HL-60 (cell line): ENCODE data around the gene TMEM95.

Experiments
- DNase-seq, 2 experiments: peaks; one replicate each; pipeline ENCODE4 v3.0.0-alpha.2; 2010 to 2020; ENCODE audit warnings: low read depth in 1 of 2, low spot score in 1 of 2
- H3K27ac ChIP-seq: fragments of 250-450 bp; sonication (Bioruptor Pico); replicated peaks from 2 replicates; pipeline ENCODE4 v1.5.1; 2020; ENCODE audit warnings: mild to moderate bottlenecking, moderate library complexity
- H3K27me3 ChIP-seq: fragments of 250-450 bp; sonication (Bioruptor Pico); 2 replicates; pipeline ENCODE4 v1.5.1; 2021; ENCODE audit warnings: mild to moderate bottlenecking, moderate library complexity; ENCODE audit not compliant: insufficient read depth, poor library complexity, severe bottlenecking
- H3K4me3 ChIP-seq: replicated peaks from 2 replicates; pipeline ENCODE4 v1.5.1; 2011; ENCODE audit warnings: mild to moderate bottlenecking, control low read depth, low read length; ENCODE audit not compliant: insufficient read depth
- GABPA ChIP-seq: IDR thresholded peaks from 2 replicates; pipeline ENCODE4 v1.6.1; 2012; ENCODE audit warnings: low read depth
- POLR2AphosphoS5 ChIP-seq: IDR thresholded peaks from 2 replicates; pipeline ENCODE4 v1.6.1; 2012; ENCODE audit warnings: low read depth
- SPI1 ChIP-seq: IDR thresholded peaks from 2 replicates; pipeline ENCODE4 v1.6.1; 2012; ENCODE audit warnings: low read depth, mild to moderate bottlenecking, borderline replicate concordance
- long read RNA-seq: library from polyadenylated mRNA; unstranded; transcript quantifications from one replicate; pipeline ENCODE4 v2.0.0, GENCODE V29; 2020
- TF ChIP-seq, protein P1 (sequence below): IDR thresholded peaks from one replicate; pipeline ENCODE4 v1.5.1; 2011; ENCODE audit warnings: low read length, control low read depth, inconsistent platforms; ENCODE audit not compliant: insufficient read depth
- TF ChIP-seq, protein P2 (sequence below): IDR thresholded peaks from 2 replicates; pipeline ENCODE4 v1.6.1; 2012; ENCODE audit warnings: low read depth; ENCODE audit not compliant: insufficient replicate concordance

TMEM95 gene, protein sequence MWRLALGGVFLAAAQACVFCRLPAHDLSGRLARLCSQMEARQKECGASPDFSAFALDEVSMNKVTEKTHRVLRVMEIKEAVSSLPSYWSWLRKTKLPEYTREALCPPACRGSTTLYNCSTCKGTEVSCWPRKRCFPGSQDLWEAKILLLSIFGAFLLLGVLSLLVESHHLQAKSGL
- long read RNA-seq = 0 reads

DNA sequence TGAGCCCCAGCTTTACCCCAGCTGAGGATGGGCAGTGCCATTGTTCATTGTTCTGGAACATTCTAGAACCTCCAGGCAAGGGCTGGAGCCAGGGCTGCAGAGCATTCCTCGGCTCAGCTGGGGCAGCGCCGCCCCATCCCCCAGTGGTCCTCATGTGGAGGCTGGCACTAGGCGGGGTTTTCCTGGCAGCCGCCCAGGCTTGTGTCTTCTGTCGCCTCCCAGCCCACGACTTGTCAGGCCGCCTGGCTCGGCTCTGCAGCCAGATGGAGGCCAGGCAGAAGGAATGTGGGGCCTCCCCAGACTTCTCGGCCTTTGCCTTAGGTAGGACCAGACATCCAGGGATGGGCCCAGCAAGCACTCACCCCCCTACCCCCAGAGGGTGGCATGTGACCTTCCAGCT is at the start of gene TMEM95:
TSS of gene TMEM95 (plus strand) at position 104 of the 400 bp plus-strand sequence. CDS start at position 153, 49 bp downstream.
- no peak for DNase-seq
- TF ChIP-seq POLR2AphosphoS5 = no peak
- TF ChIP-seq, protein P1, sequence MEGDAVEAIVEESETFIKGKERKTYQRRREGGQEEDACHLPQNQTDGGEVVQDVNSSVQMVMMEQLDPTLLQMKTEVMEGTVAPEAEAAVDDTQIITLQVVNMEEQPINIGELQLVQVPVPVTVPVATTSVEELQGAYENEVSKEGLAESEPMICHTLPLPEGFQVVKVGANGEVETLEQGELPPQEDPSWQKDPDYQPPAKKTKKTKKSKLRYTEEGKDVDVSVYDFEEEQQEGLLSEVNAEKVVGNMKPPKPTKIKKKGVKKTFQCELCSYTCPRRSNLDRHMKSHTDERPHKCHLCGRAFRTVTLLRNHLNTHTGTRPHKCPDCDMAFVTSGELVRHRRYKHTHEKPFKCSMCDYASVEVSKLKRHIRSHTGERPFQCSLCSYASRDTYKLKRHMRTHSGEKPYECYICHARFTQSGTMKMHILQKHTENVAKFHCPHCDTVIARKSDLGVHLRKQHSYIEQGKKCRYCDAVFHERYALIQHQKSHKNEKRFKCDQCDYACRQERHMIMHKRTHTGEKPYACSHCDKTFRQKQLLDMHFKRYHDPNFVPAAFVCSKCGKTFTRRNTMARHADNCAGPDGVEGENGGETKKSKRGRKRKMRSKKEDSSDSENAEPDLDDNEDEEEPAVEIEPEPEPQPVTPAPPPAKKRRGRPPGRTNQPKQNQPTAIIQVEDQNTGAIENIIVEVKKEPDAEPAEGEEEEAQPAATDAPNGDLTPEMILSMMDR = no peak
- Histone ChIP-seq H3K27ac (no peak within 1 kb of the TSS), H3K4me3 (no peak within 1 kb of the TSS), H3K27me3 (no peaks in the 10 kb centered on the region)

DNA sequence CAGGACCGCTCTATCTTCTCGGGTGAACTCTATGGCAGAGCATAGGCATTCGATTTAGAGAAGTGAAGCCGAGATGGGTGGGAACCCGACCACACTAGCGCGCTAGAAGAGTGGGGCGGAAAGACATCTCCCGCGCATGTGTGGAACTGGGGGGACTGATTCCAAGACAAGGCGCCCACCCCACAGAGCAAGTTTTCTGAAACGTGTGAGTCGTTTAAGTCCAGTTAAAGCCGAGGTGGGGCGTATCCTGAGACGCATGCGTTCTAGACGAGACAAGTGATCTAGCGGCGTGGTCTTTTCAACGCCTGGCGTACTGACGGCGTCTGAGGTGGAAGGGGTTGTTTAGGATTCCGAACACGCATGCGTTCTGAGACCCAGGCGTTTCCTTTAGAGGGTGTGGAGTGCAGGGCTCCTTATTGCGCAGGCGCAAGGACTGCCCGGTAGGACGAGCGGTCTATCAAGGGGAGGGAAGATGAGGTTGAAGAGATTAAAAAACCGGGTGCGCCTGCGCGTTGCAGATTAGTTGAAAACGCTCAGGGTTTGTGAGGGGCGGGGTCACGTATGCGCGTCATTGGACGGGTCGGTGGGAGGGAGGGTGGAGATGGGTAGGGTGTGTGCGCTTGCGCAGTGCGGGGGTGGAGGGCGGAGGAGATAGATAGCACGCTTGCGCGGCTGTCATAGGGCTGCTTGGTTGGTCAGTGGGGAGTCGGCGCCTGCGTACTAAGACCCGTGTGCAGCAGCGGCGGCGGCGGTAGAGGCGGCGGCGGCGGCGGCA is 47.9 kb upstream of the TMEM95 start, which contains the start of gene EIF5A:
TSS of gene EIF5A (plus strand) at position 718 of the 775 bp plus-strand sequence. CDS start 2,008 bp downstream, outside the sequence.
- H3K27me3 ChIP-seq = no peaks in the 10 kb centered on the region
- peak within 1 kb of the TSS; percentile 57 for H3K4me3 ChIP-seq
- peak; percentile 65; the same call in 1 of the 2 replicates for TF ChIP-seq SPI1
- TF ChIP-seq, protein P2, sequence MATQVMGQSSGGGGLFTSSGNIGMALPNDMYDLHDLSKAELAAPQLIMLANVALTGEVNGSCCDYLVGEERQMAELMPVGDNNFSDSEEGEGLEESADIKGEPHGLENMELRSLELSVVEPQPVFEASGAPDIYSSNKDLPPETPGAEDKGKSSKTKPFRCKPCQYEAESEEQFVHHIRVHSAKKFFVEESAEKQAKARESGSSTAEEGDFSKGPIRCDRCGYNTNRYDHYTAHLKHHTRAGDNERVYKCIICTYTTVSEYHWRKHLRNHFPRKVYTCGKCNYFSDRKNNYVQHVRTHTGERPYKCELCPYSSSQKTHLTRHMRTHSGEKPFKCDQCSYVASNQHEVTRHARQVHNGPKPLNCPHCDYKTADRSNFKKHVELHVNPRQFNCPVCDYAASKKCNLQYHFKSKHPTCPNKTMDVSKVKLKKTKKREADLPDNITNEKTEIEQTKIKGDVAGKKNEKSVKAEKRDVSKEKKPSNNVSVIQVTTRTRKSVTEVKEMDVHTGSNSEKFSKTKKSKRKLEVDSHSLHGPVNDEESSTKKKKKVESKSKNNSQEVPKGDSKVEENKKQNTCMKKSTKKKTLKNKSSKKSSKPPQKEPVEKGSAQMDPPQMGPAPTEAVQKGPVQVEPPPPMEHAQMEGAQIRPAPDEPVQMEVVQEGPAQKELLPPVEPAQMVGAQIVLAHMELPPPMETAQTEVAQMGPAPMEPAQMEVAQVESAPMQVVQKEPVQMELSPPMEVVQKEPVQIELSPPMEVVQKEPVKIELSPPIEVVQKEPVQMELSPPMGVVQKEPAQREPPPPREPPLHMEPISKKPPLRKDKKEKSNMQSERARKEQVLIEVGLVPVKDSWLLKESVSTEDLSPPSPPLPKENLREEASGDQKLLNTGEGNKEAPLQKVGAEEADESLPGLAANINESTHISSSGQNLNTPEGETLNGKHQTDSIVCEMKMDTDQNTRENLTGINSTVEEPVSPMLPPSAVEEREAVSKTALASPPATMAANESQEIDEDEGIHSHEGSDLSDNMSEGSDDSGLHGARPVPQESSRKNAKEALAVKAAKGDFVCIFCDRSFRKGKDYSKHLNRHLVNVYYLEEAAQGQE = no peak
- TF ChIP-seq, protein P1 = no peak
- peak; percentile 65 for TF ChIP-seq POLR2AphosphoS5
- peak; percentile 91 to 96 for DNase-seq
- peak within 1 kb of the TSS; percentile 94 for H3K27ac ChIP-seq

DNA sequence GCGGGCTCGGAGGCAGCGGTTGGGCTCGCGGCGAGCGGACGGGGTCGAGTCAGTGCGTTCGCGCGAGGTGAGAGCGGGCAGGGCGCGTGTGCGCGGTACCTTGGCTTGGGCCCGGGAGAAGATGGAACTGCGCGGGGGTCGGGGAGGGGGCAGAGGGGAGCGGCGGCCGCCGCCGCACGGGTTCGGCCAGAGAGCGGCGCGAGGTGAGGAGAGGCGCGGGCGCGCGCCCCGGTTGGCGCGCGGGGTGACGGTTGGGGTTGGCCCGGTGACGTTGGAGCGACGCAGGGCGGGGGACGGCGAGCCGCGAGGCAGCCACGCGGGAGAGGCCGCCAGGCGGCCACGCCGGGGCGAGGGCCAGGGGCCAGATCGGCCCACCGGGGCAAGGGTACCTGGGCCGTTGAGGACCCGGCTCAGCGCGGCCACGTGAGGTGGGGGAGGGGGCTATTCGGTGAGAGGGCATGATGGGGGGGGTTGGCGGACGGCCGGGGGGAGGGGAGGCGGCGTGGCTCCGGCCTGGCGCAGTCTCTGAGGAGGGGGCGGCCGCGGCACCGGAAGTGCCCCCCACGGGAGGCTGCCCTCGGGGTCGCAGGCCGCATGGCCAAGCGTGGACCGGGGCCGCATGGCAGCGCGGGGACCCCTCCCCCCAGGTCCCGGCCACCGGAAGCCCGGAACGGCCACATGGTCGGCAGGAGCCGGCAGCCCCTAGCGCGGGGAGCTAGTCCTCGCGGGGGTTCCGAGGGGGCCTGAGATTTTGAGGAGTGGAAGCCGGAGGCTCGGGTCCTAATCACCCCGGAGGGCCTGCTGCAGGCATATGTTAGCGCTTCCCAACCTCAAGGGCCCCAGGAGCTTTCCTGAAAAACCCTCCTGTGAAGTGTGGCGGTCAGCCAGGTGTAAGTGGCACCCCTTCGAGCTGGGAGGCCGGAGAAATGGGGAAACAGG is 47.0 kb upstream of the TMEM95 start:
- DNase-seq = peak in 1 of 2 experiments; percentile 65
- Histone ChIP-seq H3K4me3 (peak overlapping the region; percentile 57), H3K27me3 (no peaks in the 10 kb centered on the region), H3K27ac (peak overlapping the region; percentile 94)
- TF ChIP-seq GABPA (no peak), SPI1 (no peak)
- TF ChIP-seq, protein P1 = no peak

DNA sequence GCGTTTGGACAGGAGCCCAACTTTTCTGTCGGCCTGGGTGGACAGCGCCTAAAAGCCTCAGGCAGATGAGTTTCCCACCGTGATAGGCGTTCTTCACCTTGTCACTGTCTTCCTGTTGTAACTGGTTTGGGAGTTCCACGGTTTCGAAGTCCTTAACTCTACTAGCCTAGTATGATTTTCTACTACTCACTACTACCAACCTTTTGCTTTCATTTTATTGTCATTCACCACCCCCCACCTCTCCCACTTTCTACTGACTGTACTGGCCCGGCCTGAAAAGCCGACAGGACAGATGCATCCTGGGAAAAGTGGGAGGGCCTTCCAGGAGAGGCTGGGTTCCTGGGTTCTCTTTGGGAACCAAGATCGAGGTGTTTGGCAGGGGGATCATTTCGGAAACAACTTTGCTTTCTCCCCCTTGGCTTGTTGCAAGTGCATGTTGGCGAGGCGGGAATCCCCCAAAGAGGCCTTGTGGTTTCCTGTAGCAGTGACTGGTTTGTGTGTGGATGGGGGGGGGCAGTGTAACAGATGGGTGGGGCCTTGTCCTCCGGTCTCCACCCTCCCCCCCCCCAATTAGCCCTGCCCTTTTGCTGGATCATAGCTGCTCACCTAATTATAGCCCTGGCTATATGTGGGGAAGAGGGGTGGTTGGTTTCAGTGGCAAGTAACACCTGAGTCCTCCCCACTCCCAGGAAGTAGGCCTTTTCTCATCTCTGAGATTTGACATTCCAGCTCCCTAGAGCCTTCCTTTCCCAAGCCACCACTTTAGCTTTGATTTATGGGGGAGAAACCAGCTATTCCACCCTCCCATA is 46.1 kb upstream of the TMEM95 start:
- no peaks in the 10 kb centered on the region for H3K27me3 ChIP-seq
- DNase-seq = peak in 1 of 2 experiments; percentile 61

More for the DNA sequence above, 46.1 kb upstream of the TMEM95 start:
- Histone ChIP-seq H3K4me3 (peak overlapping the region; percentile 57), H3K27ac (peak overlapping the region; percentile 94)
- TF ChIP-seq, protein P2 = peak; percentile 54
- TF ChIP-seq, protein P1 = no peak
- peak; percentile 47; the same call in 1 of the 2 replicates for TF ChIP-seq POLR2AphosphoS5
